NB4 (cell line): ENCODE measurements around the gene DUSP23.

ENCODE experiments used
- DNase-seq: peaks from one replicate; pipeline ENCODE4 v3.0.0; 2010; ENCODE audit warnings: low read depth
- H3K4me3 ChIP-seq: one replicate; pipeline ENCODE4 v1.5.1; 2011; ENCODE audit warnings: mild to moderate bottlenecking, low read depth, low read length, moderate library complexity
- CTCF ChIP-seq: IDR thresholded peaks from one replicate; pipeline ENCODE4 v1.5.1; 2012; ENCODE audit warnings: low read depth, low read length
- MAX ChIP-seq: IDR thresholded peaks from 2 replicates; pipeline ENCODE4 v1.6.1; 2011; ENCODE audit warnings: low read depth, low read length
- MYC ChIP-seq: IDR thresholded peaks from 2 replicates; pipeline ENCODE4 v1.6.1; 2011; ENCODE audit warnings: low read depth, low read length
- POLR2A ChIP-seq: IDR thresholded peaks from 2 replicates; pipeline ENCODE4 v1.6.1; 2011; ENCODE audit warnings: mild to moderate bottlenecking; ENCODE audit not compliant: insufficient read length; ENCODE audit errors: extremely low read depth

Gene DUSP23

DNA sequence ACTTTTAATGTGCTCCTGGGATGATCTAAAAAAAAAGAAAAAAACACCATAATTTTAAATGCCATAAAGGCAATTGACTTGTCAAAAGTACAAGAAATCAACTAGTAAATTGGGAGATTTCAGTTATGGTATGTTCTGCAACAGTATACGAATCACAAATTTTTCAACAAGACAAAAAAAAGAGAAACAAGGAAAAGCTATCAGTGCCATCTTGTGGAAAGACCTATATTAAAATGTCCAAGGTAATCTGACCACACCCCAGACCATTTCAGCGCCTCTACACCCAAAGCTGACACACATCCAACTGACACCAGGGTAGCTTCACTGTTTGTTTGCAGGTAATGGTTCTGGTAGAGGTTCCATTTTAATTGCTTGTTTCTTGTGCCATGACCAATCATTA is 5.0 kb upstream of the DUSP23 start:
- no peak overlapping the region for H3K4me3 ChIP-seq
- no peak for TF ChIP-seq POLR2A
- DNase-seq, result peak; percentile 12

DNA sequence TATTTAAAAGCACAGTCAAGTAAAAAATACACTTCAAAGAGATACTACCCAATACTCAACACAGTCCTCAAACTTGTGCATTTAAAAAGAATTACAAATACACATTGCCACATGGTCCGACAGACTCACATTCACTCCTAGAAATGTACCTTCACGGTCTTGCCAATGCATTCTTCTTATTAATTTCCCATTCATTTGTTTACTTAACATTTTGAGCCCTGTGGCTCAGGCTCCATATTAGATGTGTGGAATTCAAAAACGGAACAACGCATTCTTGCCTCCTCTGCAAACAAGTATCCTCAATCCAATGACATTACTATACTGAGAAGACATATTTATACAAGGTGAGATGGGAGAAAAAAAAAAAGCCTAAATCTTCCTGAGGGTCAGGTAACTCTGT is 2.5 kb upstream of the DUSP23 start:
- no peak overlapping the region for H3K4me3 ChIP-seq
- DNase-seq, result no peak
- no peak for TF ChIP-seq MAX
- no peak for TF ChIP-seq CTCF
- TF ChIP-seq MYC, result no peak
- TF ChIP-seq POLR2A, result no peak

DNA sequence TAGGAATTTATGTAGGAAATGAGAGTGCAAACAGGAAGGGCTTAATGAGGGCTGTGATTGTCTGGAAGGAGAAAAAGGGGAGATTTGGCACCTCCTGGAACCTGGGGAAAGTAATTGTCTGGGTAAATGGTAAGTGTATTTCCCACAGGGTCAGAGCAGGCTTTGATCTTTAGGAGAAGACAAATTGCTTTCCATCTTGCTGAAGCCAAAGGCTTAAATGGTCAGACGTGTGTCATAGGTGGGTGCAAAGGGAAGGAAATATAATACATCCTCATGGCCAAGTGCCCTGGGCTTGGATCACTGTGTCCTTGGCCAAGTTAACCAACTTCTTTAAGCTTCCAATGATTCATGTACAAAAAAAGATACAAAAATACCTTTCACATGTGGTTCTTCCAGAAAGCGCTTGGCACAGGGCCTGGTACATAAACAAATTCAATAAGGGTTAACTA is 1.3 kb upstream of the DUSP23 start:
- no peak overlapping the region for H3K4me3 ChIP-seq
- TF ChIP-seq CTCF (no peak), MAX (no peak), MYC (no peak), POLR2A (no peak)
- DNase-seq, result no peak

DNA sequence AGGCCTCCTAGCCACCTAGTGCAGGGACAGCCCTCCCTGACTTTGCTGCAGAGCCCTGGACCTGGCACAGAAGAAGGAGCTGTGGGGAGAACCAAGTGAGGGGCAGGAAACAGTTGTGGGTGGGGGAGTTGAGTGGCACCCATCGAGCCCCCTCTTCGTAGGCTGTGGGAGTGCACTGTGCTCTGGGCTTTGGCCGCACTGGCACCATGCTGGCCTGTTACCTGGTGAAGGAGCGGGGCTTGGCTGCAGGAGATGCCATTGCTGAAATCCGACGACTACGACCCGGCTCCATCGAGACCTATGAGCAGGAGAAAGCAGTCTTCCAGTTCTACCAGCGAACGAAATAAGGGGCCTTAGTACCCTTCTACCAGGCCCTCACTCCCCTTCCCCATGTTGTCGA is 1.2 kb downstream of the DUSP23 start:
- H3K4me3 ChIP-seq, result no peak overlapping the region

DNA sequence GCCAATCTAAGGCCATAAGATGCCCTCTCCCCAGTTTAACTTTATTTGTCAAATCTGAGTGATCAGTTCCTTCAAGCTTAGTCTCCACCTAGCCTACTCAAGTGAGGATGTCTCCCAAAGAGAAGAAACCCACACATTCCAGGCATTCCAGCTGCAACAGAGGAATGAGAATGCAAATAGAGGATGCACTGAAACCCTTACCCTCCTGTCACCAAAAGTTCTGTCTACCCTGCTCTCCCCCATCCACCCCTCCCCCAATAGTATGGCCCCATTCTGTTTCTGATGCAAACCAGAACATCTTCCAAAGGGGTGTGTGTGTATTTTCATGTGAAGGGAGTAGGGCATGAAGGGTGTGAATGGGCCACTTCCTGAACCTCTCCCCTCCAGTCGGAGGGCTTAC is 3.0 kb downstream of the DUSP23 start:
- no peak for DNase-seq
- H3K4me3 ChIP-seq, result no peak overlapping the region
- TF ChIP-seq CTCF, result no peak
- no peak for TF ChIP-seq MAX
- no peak for TF ChIP-seq POLR2A
- no peak for TF ChIP-seq MYC

More for the DNA sequence above, 1.2 kb downstream of the DUSP23 start:
- TF ChIP-seq POLR2A (no peak), MYC (no peak), CTCF (no peak), MAX (no peak)
- DNase-seq, result no peak

DNA sequence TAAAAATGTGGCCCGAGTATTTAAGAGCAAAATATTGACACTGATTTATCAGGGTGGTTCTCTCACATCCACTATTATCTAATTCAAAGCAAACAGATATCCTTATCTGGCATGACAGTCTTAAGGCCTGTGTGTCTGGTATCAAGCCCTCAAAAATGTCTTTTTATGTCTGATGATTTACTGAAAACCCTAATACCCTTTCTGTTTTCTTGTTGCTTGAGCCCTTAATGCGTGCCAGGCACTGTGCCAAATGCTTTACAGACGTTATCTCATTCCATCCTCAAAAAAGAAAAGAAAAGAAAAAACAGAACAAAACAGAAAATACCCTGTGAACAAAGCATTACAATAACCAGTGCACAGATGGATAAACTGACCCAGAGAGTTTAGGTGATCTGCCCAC is 5.7 kb downstream of the DUSP23 start:
- TF ChIP-seq POLR2A (no peak), MAX (no peak), CTCF (no peak), MYC (no peak)
- DNase-seq, result no peak
- H3K4me3 ChIP-seq, result no peak overlapping the region
